HEK293 (cell line): ENCODE measurements around the gene HYAL3.

Experiments
- IKZF3 ChIP-seq: fragments of 450-650 bp; IDR thresholded peaks from 2 replicates; pipeline ENCODE4 v1.5.0; 2018; ENCODE audit warnings: missing biosample characterization, mild to moderate bottlenecking, missing genetic modification characterization, moderate library complexity
- SETDB1 ChIP-seq: IDR thresholded peaks from one replicate; pipeline ENCODE4 v1.6.1; 2017; ENCODE audit warnings: mild to moderate bottlenecking, low read length, moderate library complexity, mixed read lengths; ENCODE audit not compliant: insufficient read length
- SP2 ChIP-seq: fragments of 450-650 bp; formaldehyde crosslinking; IDR thresholded peaks from 2 replicates; pipeline ENCODE4 v1.5.1; 2016; ENCODE audit warnings: missing biosample characterization, missing genetic modification characterization
- TCF7L2 ChIP-seq: IDR thresholded peaks from 2 replicates; pipeline ENCODE4 v1.6.1; 2011; ENCODE audit warnings: low read depth, mild to moderate bottlenecking, inconsistent platforms, low read length, moderate library complexity, borderline replicate concordance
- ZBTB49 ChIP-seq: fragments of 450-650 bp; formaldehyde crosslinking; IDR thresholded peaks from 2 replicates; pipeline ENCODE4 v1.5.1; 2016; ENCODE audit warnings: missing biosample characterization, missing genetic modification characterization, low read depth
- ZNF10 ChIP-seq: fragments of 450-650 bp; formaldehyde crosslinking; IDR thresholded peaks from 2 replicates; pipeline ENCODE4 v1.5.1; 2017; ENCODE audit warnings: missing biosample characterization, missing genetic modification characterization
- ZNF132 ChIP-seq: fragments of 450-650 bp; formaldehyde crosslinking; IDR thresholded peaks from 2 replicates; pipeline ENCODE4 v1.5.1; 2017; ENCODE audit warnings: missing biosample characterization, missing genetic modification characterization, borderline replicate concordance
- ZNF140 ChIP-seq: fragments of 450-650 bp; formaldehyde crosslinking; IDR thresholded peaks from 2 replicates; pipeline ENCODE4 v1.5.1; 2016; ENCODE audit warnings: missing biosample characterization, missing genetic modification characterization
- ZNF146 ChIP-seq: fragments of 450-650 bp; formaldehyde crosslinking; IDR thresholded peaks from 2 replicates; pipeline ENCODE4 v1.5.1; 2016; ENCODE audit warnings: missing biosample characterization, missing genetic modification characterization
- ZNF175 ChIP-seq: fragments of 450-650 bp; formaldehyde crosslinking; IDR thresholded peaks from 2 replicates; pipeline ENCODE4 v1.5.1; 2016; ENCODE audit warnings: missing biosample characterization, missing genetic modification characterization
- ZNF211 ChIP-seq: fragments of 450-650 bp; formaldehyde crosslinking; IDR thresholded peaks from 2 replicates; pipeline ENCODE4 v1.5.1; 2016; ENCODE audit warnings: low read depth, missing biosample characterization, missing genetic modification characterization
- ZNF341 ChIP-seq: fragments of 450-650 bp; formaldehyde crosslinking; IDR thresholded peaks from 2 replicates; pipeline ENCODE4; 2016; ENCODE audit warnings: low read depth, missing biosample characterization, missing genetic modification characterization
- ZNF48 ChIP-seq: fragments of 450-650 bp; formaldehyde crosslinking; IDR thresholded peaks from 2 replicates; pipeline ENCODE4 v1.5.1; 2016; ENCODE audit warnings: missing biosample characterization, missing genetic modification characterization
- ZNF521 ChIP-seq: fragments of 450-650 bp; formaldehyde crosslinking; IDR thresholded peaks from 2 replicates; pipeline ENCODE4 v1.5.1; 2017; ENCODE audit warnings: missing biosample characterization, mild to moderate bottlenecking, missing genetic modification characterization
- ZNF596 ChIP-seq: fragments of 450-650 bp; IDR thresholded peaks from 2 replicates; pipeline ENCODE4 v1.5.0; 2018; ENCODE audit warnings: missing biosample characterization, mild to moderate bottlenecking, missing genetic modification characterization, moderate library complexity
- ZNF610 ChIP-seq: fragments of 450-650 bp; formaldehyde crosslinking; IDR thresholded peaks from 2 replicates; pipeline ENCODE4 v1.5.1; 2016; ENCODE audit warnings: missing biosample characterization, missing genetic modification characterization, borderline replicate concordance
- ZNF626 ChIP-seq: fragments of 450-650 bp; sonication (Bioruptor Pico); formaldehyde crosslinking; IDR thresholded peaks from 2 replicates; pipeline ENCODE4 v1.5.1; 2018; ENCODE audit warnings: missing biosample characterization, missing genetic modification characterization, inconsistent platforms
- ZNF670 ChIP-seq: fragments of 450-650 bp; formaldehyde crosslinking; IDR thresholded peaks from 2 replicates; pipeline ENCODE4 v1.5.1; 2016; ENCODE audit warnings: missing biosample characterization, missing genetic modification characterization, low read depth
- ZNF707 ChIP-seq: fragments of 450-650 bp; formaldehyde crosslinking; IDR thresholded peaks from 2 replicates; pipeline ENCODE4 v1.5.1; 2016; ENCODE audit warnings: missing biosample characterization, missing genetic modification characterization
- ZNF777 ChIP-seq: fragments of 450-650 bp; formaldehyde crosslinking; IDR thresholded peaks from 2 replicates; pipeline ENCODE4 v1.5.1; 2017; ENCODE audit warnings: missing biosample characterization, missing genetic modification characterization, borderline replicate concordance
- ZNF792 ChIP-seq: fragments of 450-650 bp; formaldehyde crosslinking; IDR thresholded peaks from 2 replicates; pipeline ENCODE4 v1.5.1; 2016; ENCODE audit warnings: missing biosample characterization, missing genetic modification characterization
- ZNF843 ChIP-seq: fragments of 450-650 bp; formaldehyde crosslinking; IDR thresholded peaks from 2 replicates; pipeline ENCODE4 v1.5.1; 2016; ENCODE audit warnings: missing biosample characterization, missing genetic modification characterization
- ZSCAN23 ChIP-seq: fragments of 450-650 bp; formaldehyde crosslinking; IDR thresholded peaks from 2 replicates; pipeline ENCODE4 v1.5.1; 2016; ENCODE audit warnings: missing biosample characterization, missing genetic modification characterization
- TF ChIP-seq, protein P1 (sequence below): fragments of 450-650 bp; formaldehyde crosslinking; IDR thresholded peaks from 2 replicates; pipeline ENCODE4 v1.5.1; 2016; ENCODE audit warnings: missing biosample characterization, missing genetic modification characterization
- TF ChIP-seq, protein P2 (sequence below): fragments of 450-650 bp; formaldehyde crosslinking; IDR thresholded peaks from 2 replicates; pipeline ENCODE4 v1.5.0; 2017; ENCODE audit warnings: missing biosample characterization, missing genetic modification characterization, borderline replicate concordance
- TF ChIP-seq, protein P3 (sequence below): fragments of 450-650 bp; formaldehyde crosslinking; IDR thresholded peaks from 2 replicates; pipeline ENCODE4 v1.5.1; 2016; ENCODE audit warnings: missing biosample characterization, missing genetic modification characterization, borderline replicate concordance

HYAL3 gene

DNA sequence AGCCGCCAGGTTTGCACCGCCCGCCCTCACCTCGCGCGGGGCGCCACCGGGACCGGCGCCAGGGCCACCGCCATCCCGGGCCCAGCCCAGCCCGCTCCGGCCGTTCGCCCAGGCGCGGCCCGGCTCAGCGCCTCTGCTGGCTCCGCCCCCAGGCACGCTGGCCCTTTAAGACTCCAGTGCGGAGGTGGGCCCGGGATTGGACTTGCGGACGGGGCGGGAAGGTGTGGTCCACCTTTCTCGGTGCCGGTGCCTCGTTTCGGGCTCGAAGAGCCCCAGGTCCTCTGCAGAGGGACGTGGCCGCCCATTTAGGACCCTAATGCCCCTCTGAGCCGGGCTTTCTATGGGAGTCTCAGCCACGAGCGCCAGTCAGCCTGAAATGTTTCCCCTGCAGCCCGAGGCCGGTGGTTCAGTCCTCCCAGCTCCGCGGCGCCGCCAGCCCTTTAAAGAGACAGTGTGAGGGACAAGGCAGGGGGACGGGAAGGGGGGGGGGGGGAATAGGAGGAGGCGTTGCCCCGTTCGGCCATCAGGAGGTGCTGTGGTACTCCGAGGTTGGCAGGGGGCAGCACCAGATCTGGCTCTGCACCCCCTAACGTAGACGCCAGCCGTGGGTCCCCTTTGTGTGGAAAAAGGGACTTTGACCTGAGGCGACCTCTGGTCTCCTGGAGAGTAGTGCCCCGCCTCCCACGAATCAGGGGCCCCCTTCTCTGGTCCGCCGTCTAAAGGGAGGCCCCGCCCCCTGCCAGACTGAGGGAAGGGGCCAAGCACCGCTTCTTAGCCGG is 22.3 kb upstream of the HYAL3 start (continued):
- no peak for TF ChIP-seq ZNF146 (tag by site-specific recombination)
- 0 out of 2 replicates have a peak, but pooled peaks have one; percentile 28 for TF ChIP-seq ZNF843
- TF ChIP-seq SETDB1: no peak
- TF ChIP-seq, protein P1, sequence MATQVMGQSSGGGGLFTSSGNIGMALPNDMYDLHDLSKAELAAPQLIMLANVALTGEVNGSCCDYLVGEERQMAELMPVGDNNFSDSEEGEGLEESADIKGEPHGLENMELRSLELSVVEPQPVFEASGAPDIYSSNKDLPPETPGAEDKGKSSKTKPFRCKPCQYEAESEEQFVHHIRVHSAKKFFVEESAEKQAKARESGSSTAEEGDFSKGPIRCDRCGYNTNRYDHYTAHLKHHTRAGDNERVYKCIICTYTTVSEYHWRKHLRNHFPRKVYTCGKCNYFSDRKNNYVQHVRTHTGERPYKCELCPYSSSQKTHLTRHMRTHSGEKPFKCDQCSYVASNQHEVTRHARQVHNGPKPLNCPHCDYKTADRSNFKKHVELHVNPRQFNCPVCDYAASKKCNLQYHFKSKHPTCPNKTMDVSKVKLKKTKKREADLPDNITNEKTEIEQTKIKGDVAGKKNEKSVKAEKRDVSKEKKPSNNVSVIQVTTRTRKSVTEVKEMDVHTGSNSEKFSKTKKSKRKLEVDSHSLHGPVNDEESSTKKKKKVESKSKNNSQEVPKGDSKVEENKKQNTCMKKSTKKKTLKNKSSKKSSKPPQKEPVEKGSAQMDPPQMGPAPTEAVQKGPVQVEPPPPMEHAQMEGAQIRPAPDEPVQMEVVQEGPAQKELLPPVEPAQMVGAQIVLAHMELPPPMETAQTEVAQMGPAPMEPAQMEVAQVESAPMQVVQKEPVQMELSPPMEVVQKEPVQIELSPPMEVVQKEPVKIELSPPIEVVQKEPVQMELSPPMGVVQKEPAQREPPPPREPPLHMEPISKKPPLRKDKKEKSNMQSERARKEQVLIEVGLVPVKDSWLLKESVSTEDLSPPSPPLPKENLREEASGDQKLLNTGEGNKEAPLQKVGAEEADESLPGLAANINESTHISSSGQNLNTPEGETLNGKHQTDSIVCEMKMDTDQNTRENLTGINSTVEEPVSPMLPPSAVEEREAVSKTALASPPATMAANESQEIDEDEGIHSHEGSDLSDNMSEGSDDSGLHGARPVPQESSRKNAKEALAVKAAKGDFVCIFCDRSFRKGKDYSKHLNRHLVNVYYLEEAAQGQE: no peak
- TF ChIP-seq, protein P2, sequence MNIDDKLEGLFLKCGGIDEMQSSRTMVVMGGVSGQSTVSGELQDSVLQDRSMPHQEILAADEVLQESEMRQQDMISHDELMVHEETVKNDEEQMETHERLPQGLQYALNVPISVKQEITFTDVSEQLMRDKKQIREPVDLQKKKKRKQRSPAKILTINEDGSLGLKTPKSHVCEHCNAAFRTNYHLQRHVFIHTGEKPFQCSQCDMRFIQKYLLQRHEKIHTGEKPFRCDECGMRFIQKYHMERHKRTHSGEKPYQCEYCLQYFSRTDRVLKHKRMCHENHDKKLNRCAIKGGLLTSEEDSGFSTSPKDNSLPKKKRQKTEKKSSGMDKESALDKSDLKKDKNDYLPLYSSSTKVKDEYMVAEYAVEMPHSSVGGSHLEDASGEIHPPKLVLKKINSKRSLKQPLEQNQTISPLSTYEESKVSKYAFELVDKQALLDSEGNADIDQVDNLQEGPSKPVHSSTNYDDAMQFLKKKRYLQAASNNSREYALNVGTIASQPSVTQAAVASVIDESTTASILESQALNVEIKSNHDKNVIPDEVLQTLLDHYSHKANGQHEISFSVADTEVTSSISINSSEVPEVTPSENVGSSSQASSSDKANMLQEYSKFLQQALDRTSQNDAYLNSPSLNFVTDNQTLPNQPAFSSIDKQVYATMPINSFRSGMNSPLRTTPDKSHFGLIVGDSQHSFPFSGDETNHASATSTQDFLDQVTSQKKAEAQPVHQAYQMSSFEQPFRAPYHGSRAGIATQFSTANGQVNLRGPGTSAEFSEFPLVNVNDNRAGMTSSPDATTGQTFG (tag by site-specific recombination): no peak
- TF ChIP-seq ZNF596 (tag by site-specific recombination): no peak
- no peak for TF ChIP-seq ZNF48 (tag by site-specific recombination)
- no peak for TF ChIP-seq ZNF707 (tag by site-specific recombination)
- TF ChIP-seq ZNF341 (tag by site-specific recombination): no peak
- TF ChIP-seq ZSCAN23 (tag by site-specific recombination): no peak
- TF ChIP-seq, protein P3, sequence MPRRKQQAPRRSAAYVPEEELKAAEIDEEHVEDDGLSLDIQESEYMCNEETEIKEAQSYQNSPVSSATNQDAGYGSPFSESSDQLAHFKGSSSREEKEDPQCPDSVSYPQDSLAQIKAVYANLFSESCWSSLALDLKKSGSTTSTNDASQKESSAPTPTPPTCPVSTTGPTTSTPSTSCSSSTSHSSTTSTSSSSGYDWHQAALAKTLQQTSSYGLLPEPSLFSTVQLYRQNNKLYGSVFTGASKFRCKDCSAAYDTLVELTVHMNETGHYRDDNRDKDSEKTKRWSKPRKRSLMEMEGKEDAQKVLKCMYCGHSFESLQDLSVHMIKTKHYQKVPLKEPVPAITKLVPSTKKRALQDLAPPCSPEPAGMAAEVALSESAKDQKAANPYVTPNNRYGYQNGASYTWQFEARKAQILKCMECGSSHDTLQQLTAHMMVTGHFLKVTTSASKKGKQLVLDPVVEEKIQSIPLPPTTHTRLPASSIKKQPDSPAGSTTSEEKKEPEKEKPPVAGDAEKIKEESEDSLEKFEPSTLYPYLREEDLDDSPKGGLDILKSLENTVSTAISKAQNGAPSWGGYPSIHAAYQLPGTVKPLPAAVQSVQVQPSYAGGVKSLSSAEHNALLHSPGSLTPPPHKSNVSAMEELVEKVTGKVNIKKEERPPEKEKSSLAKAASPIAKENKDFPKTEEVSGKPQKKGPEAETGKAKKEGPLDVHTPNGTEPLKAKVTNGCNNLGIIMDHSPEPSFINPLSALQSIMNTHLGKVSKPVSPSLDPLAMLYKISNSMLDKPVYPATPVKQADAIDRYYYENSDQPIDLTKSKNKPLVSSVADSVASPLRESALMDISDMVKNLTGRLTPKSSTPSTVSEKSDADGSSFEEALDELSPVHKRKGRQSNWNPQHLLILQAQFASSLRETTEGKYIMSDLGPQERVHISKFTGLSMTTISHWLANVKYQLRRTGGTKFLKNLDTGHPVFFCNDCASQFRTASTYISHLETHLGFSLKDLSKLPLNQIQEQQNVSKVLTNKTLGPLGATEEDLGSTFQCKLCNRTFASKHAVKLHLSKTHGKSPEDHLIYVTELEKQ: no peak
- no peak for TF ChIP-seq ZNF777 (tag by site-specific recombination)
- no peak for TF ChIP-seq ZNF626
- no peak for TF ChIP-seq ZNF670 (tag by site-specific recombination)
- TF ChIP-seq ZNF211 (tag by site-specific recombination): no peak
- TF ChIP-seq ZNF521: no peak
- TF ChIP-seq TCF7L2: no peak
- TF ChIP-seq ZNF140 (tag by site-specific recombination): no peak
- no peak for TF ChIP-seq IKZF3
- no peak for TF ChIP-seq ZNF10 (tag by site-specific recombination)
- no peak for TF ChIP-seq ZNF175 (tag by site-specific recombination)
- TF ChIP-seq ZNF610 (tag by site-specific recombination): no peak
- no peak for TF ChIP-seq ZBTB49 (tag by site-specific recombination)
- no peak for TF ChIP-seq ZNF792
- no peak for TF ChIP-seq ZNF132 (tag by site-specific recombination)
- peak; percentile 57 for TF ChIP-seq SP2 (tag by site-specific recombination)
